DMS153 treated with DMSO at 0.1 percent for 48 hours (cell line): Measurements from ENCODE around the gene FGF2.

ENCODE experiments used
- DNase-seq: peaks from one replicate; lab custom pipeline; 2025; ENCODE audit not compliant: unreplicated experiment; lab: John Stamatoyannopoulos, UW

Gene FGF2

GRCh38 chr4:122889726-122890125 is 63.1 kb downstream of the FGF2 start:
- DNase-seq: no peak

DNA sequence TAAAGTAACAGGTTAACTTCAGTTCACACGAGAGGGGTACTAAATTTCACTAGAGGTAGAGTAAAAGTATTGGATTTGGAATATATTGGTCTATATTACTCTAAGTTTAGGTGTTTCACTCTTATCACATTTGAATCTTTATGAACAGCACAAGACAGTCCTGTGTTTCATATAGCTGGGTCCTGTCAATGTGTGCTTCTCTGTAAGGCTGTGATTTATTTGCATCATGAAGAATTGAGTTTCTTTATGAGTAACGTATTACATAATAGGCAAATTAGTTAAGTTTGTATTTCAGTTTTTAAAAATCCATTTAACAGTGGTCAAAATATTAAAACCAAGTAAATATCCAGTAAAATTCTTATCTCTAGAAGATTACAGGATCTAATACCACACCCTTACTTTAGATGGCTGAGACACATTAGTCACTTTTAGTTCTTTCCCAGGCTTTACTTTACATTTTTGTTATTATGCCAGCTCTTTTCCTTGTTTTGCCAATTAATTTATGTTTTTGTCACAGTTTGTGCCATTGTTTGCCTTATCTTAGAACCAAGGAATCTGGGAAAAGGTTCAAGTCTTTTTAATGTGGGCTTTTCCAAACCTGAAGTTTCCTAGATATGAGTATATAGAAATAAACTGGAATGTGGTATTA is 63.6 kb downstream of the FGF2 start:
- DNase-seq: no peak

- DNase-seq: no peak
These were observed 68.2 kb downstream of the FGF2 start for GRCh38 chr4:122894827-122895226.

- DNase-seq: no peak
These were observed 68.8 kb downstream of the FGF2 start for GRCh38 chr4:122895336-122895995.

- DNase-seq: no peak
These were observed 69.6 kb downstream of the FGF2 start for GRCh38 chr4:122896270-122896669.

- no peak for DNase-seq
These were observed 71.9 kb downstream of the FGF2 start for GRCh38 chr4:122898370-122899150.

GRCh38 chr4:122899682-122900081 is 73.1 kb downstream of the FGF2 start:
- no peak for DNase-seq

DNA sequence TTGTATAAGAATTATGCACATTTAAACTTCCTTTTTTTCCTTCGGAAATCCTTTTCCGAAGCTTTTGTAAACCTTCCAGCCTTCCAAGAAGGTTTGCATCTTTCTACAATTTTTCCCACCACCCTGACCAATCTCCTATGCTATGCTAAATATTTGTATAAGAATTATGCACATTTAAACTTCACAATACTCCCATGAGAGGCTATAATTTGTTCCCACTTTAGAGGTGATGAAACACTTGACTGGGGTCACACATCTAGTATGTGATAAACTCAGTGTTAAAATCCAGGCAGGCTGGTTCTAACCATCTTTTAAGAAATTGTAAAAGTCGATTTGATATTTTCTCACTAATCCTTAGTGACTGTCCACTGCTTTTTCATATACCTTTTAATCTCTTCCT is 73.7 kb downstream of the FGF2 start:
- DNase-seq: no peak

DNA sequence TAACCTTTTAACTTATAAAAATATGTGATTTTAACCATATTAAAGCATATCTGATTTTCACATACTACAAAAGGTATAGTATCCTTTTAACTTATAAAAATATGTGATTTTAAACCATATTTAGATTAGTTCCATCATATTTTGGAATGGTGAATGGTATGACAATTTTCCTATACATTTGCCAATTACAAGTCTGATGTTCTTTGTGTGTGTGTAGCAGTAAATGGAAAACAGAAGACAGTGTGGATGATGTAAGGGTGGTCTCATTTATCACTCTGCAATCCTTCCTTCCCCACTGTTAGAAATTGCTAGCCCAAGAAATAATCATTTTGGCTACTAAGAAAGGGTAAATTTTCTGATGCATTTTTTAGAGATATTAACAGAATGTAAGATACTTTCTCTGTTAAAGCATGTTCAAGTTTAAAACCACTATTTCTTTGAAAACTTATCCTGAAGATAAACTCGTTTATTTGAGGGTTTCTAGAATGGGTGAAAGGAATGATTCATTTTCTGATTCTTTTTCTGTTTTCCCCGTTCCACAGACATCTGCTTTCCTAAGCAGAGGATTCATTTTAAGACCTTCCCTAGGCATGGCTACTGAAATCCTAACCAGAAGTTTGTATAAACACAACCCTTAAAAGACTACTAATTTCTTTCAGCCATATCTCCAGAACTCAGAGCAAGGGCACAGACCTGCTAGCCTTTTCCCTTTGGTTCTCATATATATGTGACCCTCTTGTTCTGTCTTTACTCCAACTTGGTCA is 74.8 kb downstream of the FGF2 start:
- no peak for DNase-seq

DNA sequence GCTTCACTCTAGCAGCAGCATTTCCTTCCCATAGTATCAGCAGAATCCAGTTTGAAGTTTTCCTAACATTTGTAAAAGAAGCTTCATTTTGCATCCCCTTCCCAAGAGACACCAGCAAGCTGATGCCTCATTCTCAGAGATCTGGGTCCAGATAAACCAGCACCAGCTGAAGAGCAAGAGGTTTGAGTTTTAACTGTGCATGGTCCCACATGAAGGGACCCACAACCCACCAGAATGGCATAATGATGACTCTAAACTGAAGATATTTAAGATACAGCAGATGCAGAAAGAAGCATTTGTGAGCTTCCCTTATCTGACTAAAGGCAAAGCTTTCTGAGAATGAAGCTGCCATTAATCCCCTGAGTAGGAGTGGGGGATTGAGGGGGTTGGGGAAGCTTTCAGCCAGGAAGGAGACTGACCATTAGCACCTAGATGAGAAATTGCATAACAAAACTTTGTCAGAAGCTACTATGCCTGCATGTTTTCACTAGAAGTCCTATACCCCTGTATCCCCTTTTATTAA is 77.2 kb downstream of the FGF2 start:
- DNase-seq: no peak

DNA sequence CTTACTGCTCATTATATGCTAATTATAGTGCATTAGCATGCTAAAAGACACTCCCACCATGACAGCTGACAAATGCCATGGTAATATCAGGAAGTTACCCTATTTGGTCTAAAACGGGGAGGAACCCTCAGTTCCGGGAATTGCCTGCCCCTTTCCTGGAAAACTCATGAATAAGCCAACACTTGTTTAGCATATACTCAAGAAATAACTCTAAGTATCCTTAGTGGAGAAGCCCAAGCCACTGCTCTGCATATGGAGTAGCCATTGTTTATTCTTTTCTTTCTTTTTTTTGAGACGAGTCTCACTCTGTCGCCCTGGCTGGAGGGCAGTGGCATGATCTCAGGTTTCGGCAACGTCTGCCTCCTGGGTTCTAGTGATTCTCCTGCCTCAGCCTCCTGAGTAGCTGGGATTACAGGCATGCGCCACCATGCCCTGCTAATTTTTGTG is 80.3 kb downstream of the FGF2 start:
- DNase-seq: no peak

- no peak for DNase-seq
These were observed 81.6 kb downstream of the FGF2 start for GRCh38 chr4:122908223-122908622.

- no peak for DNase-seq
These were observed 83.1 kb downstream of the FGF2 start for GRCh38 chr4:122909683-122910082.

DNA sequence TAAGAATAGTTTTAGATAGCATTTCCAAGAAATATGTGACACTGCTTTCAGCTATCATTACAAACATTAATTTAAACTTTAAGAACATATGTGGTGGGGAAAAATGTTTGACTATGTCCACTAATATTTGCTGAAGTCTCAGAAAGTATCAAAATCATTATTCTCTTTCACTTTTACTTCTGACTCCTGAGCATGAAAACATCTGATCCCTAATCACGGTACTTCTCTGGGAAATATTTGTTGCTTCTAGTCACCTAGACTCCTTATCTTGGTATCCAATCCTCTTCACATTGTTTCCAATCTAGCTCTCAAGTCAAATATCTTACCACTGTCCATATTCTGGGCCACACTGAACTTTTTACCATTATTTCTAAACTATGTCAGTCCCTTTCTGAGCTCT is 85.0 kb downstream of the FGF2 start:
- no peak for DNase-seq

DNA sequence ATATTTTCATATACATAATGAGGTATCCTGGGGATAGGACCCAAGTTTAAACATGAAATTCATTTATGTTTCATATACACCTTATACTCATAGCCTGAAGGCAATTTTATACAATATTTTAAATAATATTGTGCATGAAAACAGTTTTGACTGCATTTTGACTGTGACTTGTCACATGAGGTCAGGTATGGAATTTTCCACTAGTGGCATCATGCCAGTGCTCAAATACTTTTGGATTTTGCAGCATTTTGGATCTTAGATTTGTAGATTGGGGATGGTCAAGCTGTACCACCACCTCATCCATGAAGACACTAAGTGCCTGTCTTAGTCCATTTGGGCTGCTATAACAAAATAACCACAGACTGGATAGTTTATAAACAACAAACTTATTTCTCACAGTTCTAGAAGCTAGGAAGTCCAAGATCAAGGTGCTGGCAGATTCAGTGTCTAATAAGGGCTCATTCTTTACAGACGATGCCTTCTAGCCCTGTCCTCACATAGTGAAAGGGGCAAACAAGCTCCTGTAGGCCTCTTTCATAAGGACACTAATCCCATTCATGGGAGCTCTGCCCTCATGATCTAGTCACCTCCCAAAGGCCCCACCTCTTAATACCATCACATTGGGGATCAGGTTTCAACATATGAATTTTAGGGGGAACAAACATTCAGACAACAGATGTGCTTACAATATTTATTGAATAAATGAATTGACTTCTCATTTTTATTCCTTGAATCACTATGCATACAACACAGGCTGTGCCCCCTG is 86.4 kb downstream of the FGF2 start:
- DNase-seq: no peak

DNA sequence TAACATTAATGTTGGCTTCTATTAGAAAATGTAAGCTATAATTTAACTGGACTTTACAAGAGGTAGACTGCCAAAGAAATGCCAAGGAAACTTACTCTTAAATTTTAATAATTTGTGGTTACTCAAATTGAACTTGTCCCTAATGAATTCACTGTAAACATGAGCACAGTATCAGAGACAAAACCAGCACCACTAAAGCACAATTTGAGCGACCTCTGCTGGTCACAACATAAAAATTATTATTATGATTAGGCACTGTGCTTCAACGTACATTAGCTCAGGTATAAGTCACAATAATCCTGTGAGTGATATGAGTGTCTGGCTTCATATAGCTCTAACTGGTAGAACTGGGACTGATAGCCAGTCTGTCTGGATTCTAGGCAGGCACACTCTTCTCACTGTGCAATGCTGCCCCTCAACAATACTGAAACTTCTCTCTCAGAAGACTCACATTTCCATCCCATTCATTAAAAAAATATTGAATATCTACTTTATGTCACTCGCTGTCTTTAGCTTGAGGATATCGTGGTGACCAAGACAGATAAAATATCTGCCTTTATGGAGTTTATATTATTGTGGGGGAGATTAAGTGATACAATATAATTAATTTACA is 87.8 kb downstream of the FGF2 start:
- DNase-seq: peak; percentile 14

GRCh38 chr4:122914938-122915337 is 88.3 kb downstream of the FGF2 start:
- no peak for DNase-seq

DNA sequence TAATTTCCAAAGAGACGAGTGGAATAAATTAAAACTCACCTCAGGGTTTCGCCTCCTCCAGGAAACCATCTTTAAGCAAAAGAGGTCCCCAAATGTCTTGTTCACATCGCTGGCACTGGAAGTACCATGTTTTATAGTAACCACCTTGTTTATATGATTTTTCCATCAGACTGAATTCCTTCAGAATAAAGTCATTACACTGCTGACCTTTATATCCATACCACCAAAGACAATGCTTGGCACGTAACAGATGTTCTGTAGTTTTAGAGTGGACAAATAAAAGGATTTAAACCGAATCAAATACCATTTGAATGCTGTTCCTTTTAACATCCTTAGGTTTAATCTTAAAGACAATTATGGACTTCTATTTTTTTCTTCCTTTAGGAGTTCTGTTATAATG is 91.1 kb downstream of the FGF2 start:
- DNase-seq: no peak

DNA sequence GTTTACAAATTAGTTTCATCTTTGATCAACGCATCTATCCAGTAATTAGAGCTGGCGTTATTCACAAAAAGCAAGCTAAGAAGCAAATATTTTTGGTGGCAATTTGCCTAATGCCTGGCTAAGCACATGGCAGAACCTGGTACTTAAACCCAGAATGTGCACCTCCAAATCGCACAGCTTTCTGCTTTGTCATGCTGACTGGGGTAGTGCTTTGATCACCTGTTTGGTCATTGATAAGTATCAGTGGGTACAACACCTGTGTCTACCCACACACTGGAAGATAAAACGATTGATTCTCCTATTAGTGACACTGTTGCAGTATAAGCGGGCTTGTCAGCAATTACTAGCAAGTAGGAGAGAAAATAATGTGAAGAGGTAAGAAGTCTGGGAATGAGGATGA is 93.8 kb downstream of the FGF2 start:
- no peak for DNase-seq

DNA sequence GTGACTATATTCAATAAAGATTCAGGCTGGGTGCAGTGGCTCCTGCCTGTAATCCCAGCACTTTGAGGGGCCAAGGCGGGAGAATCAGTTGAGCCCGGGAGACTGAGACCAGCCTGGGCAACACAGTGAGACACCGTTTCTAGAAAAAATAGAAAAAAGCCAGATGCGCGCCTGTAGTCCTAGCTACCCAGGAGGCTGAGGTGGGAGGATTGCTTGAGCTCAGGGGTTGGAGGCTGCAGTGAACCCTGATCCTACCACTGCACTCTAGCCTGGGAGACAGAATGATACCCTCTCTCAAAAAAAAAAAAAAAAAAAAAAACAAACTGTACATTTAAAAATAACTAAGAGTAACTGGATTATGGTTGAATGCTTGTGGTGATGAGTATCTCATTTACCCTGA is 94.7 kb downstream of the FGF2 start:
- no peak for DNase-seq
